IMR-90 (cell line): Measurements from ENCODE around the gene LRRC4C. TPM values are rescaled to one million over a fixed set of nuclear protein-coding genes. Genes with fewer than 3 reads are reported as not detected.

ENCODE experiments used
- ATAC-seq: fragments of 200-7000 bp; cut with Tn5 transposase; 2 replicates; pipeline ENCODE4 v1.9.1; 2020; ENCODE audit warnings: low read depth, mild to moderate bottlenecking, moderate library complexity
- BruUV-seq: library from RNA; stranded (reverse); fragments of 400-500 nt; replicated peaks from 2 replicates; lab custom pipeline; 2021; lab: Mats Ljungman, UMichigan
- CTCF ChIA-PET: fragments of 300-600 bp; formaldehyde crosslinking; extraction: SDS; loops from one replicate; lab custom pipeline; 2021; ENCODE audit warnings: antibody characterized with exemption; lab: Yijun Ruan, JAX
- POLR2A ChIA-PET: fragments of 300-600 bp; sonication (Branson Sonifier 250); formaldehyde crosslinking; loops from one replicate; lab custom pipeline; 2022; ENCODE audit warnings: antibody characterized with exemption; ENCODE audit not compliant: unreplicated experiment; lab: Charles Lee
- DNase-seq: peaks from one replicate; pipeline ENCODE4 v3.0.0; 2013
- H2AFZ ChIP-seq: replicated peaks from 2 replicates; pipeline ENCODE3; 2013; ENCODE audit warnings: low read length, mild to moderate bottlenecking; ENCODE audit not compliant: poor library complexity
- H2AK5ac ChIP-seq: 2 replicates; pipeline ENCODE4 v1.6.1; 2013; ENCODE audit warnings: low read depth, low read length, inconsistent platforms
- H2AK9ac ChIP-seq: replicated peaks from 2 replicates; pipeline ENCODE3; 2013; ENCODE audit warnings: mild to moderate bottlenecking, low read depth, low read length, moderate library complexity; ENCODE audit not compliant: poor library complexity
- H2BK120ac ChIP-seq: 2 replicates; pipeline ENCODE4 v1.6.1; 2013; ENCODE audit warnings: low read depth, low read length, inconsistent platforms
- H2BK15ac ChIP-seq: 3 replicates; pipeline ENCODE4 v1.6.1; 2013; ENCODE audit warnings: low read depth, low read length, inconsistent platforms
- H2BK20ac ChIP-seq: 2 replicates; pipeline ENCODE4 v1.6.1; 2013; ENCODE audit warnings: low read depth, mild to moderate bottlenecking, inconsistent platforms, low read length, moderate library complexity
- H2BK5ac ChIP-seq: 2 replicates; pipeline ENCODE4 v1.6.1; 2013; ENCODE audit warnings: mild to moderate bottlenecking, low read depth, low read length, inconsistent platforms; ENCODE audit not compliant: poor library complexity, severe bottlenecking
- H3K14ac ChIP-seq: replicated peaks from 2 replicates; pipeline ENCODE4 v1.6.1; 2013; ENCODE audit warnings: low read depth, low read length, inconsistent platforms
- H3K18ac ChIP-seq: 2 replicates; pipeline ENCODE4 v1.6.1; 2013; ENCODE audit warnings: low read depth, low read length, control low read depth
- H3K23ac ChIP-seq: 2 replicates; pipeline ENCODE4 v1.6.1; 2013; ENCODE audit warnings: low read depth, low read length, inconsistent platforms
- H3K27ac ChIP-seq: 2 replicates; pipeline ENCODE4 v1.5.1; 2013; ENCODE audit warnings: mild to moderate bottlenecking, control low read depth, low read length; ENCODE audit not compliant: insufficient read depth
- H3K27me3 ChIP-seq: 2 replicates; pipeline ENCODE4 v1.6.1; 2013; ENCODE audit warnings: low read length; ENCODE audit not compliant: control insufficient read depth, insufficient read depth
- H3K36me3 ChIP-seq: 2 replicates; pipeline ENCODE4 v1.6.1; 2013; ENCODE audit warnings: low read length, mixed read lengths; ENCODE audit not compliant: control insufficient read depth, insufficient read depth
- H3K4ac ChIP-seq: 2 replicates; pipeline ENCODE4 v1.6.1; 2013; ENCODE audit warnings: low read depth, low read length, inconsistent platforms
- H3K4me1 ChIP-seq: 2 replicates; pipeline ENCODE4 v1.6.1; 2013; ENCODE audit warnings: low read length, mixed read lengths; ENCODE audit not compliant: control insufficient read depth, insufficient read depth
- H3K4me2 ChIP-seq: 2 replicates; pipeline ENCODE4 v1.6.1; 2013; ENCODE audit warnings: low read depth, mild to moderate bottlenecking, control low read depth, low read length, moderate library complexity
- H3K4me3 ChIP-seq: 2 replicates; pipeline ENCODE4 v1.5.1; 2013; ENCODE audit warnings: low read depth, mild to moderate bottlenecking, control low read depth, low read length, moderate library complexity; ENCODE audit not compliant: insufficient read depth
- H3K56ac ChIP-seq: 2 replicates; pipeline ENCODE4 v1.6.1; 2013; ENCODE audit warnings: low read length, inconsistent platforms; ENCODE audit not compliant: insufficient read depth; ENCODE audit errors: extremely low read depth
- H3K79me1 ChIP-seq, 2 experiments: 2 replicates each; pipeline ENCODE4 v1.6.1; 2013; ENCODE audit warnings: low read length in 2 of 2, inconsistent platforms in 1 of 2, low read depth in 1 of 2
- H3K9ac ChIP-seq: 2 replicates; pipeline ENCODE4 v1.6.1; 2013; ENCODE audit warnings: low read depth, low read length, control low read depth
- H3K9me1 ChIP-seq: 2 replicates; pipeline ENCODE4 v1.6.1; 2013; ENCODE audit warnings: low read length, inconsistent platforms; ENCODE audit not compliant: insufficient read depth
- H3K9me3 ChIP-seq: 2 replicates; pipeline ENCODE4 v1.6.1; 2013; ENCODE audit warnings: low read length; ENCODE audit not compliant: control insufficient read depth, insufficient read depth
- H4K20me1 ChIP-seq: 2 replicates; pipeline ENCODE4 v1.6.1; 2013; ENCODE audit warnings: low read length, inconsistent platforms; ENCODE audit not compliant: insufficient read depth
- H4K5ac ChIP-seq: 2 replicates; pipeline ENCODE4 v1.6.1; 2013; ENCODE audit warnings: mild to moderate bottlenecking, low read depth, low read length, control low read depth
- H4K8ac ChIP-seq, 2 experiments: 2 replicates each; pipeline ENCODE4 v1.6.1; 2013; ENCODE audit warnings: low read depth in 2 of 2, low read length in 2 of 2, control low read depth in 1 of 2, inconsistent platforms in 1 of 2
- H4K91ac ChIP-seq: 2 replicates; pipeline ENCODE4 v1.6.1; 2013; ENCODE audit warnings: low read depth, low read length, inconsistent platforms; ENCODE audit not compliant: insufficient read depth
- BHLHE40 ChIP-seq: fragments of 150-350 bp; IDR thresholded peaks from 2 replicates; pipeline ENCODE4 v1.6.1; 2016; ENCODE audit warnings: mild to moderate bottlenecking, low read depth, low read length
- CEBPB ChIP-seq: IDR thresholded peaks from 2 replicates; pipeline ENCODE4 v1.6.1; 2012; ENCODE audit warnings: low read depth, low read length, improper control_type of control experiment
- CHD1 ChIP-seq: IDR thresholded peaks from 2 replicates; pipeline ENCODE4 v1.6.1; 2012; ENCODE audit warnings: low read depth, low read length, improper control_type of control experiment
- FOS ChIP-seq: fragments of 150-350 bp; IDR thresholded peaks from 2 replicates; pipeline ENCODE4 v1.6.1; 2016; ENCODE audit warnings: low read depth, low read length
- MAFK ChIP-seq: IDR thresholded peaks from 2 replicates; pipeline ENCODE4 v1.6.1; 2012; ENCODE audit warnings: low read depth, low read length, improper control_type of control experiment
- MAZ ChIP-seq: IDR thresholded peaks from 2 replicates; pipeline ENCODE4 v1.6.1; 2012; ENCODE audit warnings: low read depth, mild to moderate bottlenecking, low read length, improper control_type of control experiment, moderate library complexity, borderline replicate concordance
- MXI1 ChIP-seq: IDR thresholded peaks from 2 replicates; pipeline ENCODE4 v1.6.1; 2012; ENCODE audit warnings: low read depth, mild to moderate bottlenecking, low read length, moderate library complexity, borderline replicate concordance
- NFE2L2 ChIP-seq: fragments of 150-350 bp; IDR thresholded peaks from 2 replicates; pipeline ENCODE4 v1.6.1; 2016; ENCODE audit warnings: low read depth, mild to moderate bottlenecking, low read length
- POLR2A ChIP-seq: IDR thresholded peaks from 2 replicates; pipeline ENCODE4 v1.6.1; 2012; ENCODE audit warnings: mild to moderate bottlenecking, low read depth, low read length
- RAD21 ChIP-seq: IDR thresholded peaks from 2 replicates; pipeline ENCODE4 v1.6.1; 2012; ENCODE audit warnings: low read length, improper control_type of control experiment
- RCOR1 ChIP-seq: IDR thresholded peaks from 2 replicates; pipeline ENCODE4 v1.6.1; 2012; ENCODE audit warnings: mild to moderate bottlenecking, low read length, improper control_type of control experiment; ENCODE audit not compliant: insufficient replicate concordance
- RFX5 ChIP-seq: IDR thresholded peaks from 2 replicates; pipeline ENCODE4 v1.8.0; 2012; ENCODE audit warnings: low read depth, mild to moderate bottlenecking, low read length, moderate library complexity
- SMC3 ChIP-seq: fragments of 150-350 bp; IDR thresholded peaks from 2 replicates; pipeline ENCODE4 v1.6.1; 2016; ENCODE audit warnings: low read depth, mild to moderate bottlenecking, antibody characterized with exemption, low read length, moderate library complexity
- WGBS, 2 experiments: methylation state at CpG; one replicate each; pipeline versions ENCODE4 v1.1.5 to v1.1.7; 2013; ENCODE audit warnings: missing lambda C conversion rate in 2 of 2; ENCODE audit not compliant: insufficient read length in 1 of 2; ENCODE audit errors: extremely low coverage in 2 of 2; 5-methylcytosine and 5-hydroxymethylcytosine counted together
- dilution Hi-C: fragments of 300-500 bp; cut with HindIII; formaldehyde crosslinking; loops from one replicate; pipeline ENCODE4 v1.14.3; 2018; ENCODE audit warnings: low sequenced_read_pairs; ENCODE audit not compliant: unreplicated experiment
- in situ Hi-C: fragments of 300-500 bp; cut with MboI; formaldehyde crosslinking; loops from 3 replicates; pipeline ENCODE4 v1.14.3; 2019; ENCODE audit warnings: low sequenced_read_pairs, inconsistent platforms, mixed read lengths
- intact Hi-C: fragments of 100-400 bp; cut with micrococcal nuclease; formaldehyde crosslinking; loops from 2 replicates; pipeline ENCODE4 v1.10.0; 2022
- polyA plus RNA-seq, 3 experiments: library from polyadenylated mRNA; depleted of rRNA; stranded (reverse); fragments of >200 nt; gene quantifications; 2 replicates each; pipeline ENCODE4 v1.2.3, GENCODE V29; 2012; ENCODE audit warnings: low replicate concordance in 1 of 3
- total RNA-seq: library from RNA; depleted of rRNA; stranded (reverse); fragments of >200 nt; gene quantifications from 2 replicates; pipeline ENCODE4 v1.2.3, GENCODE V29; 2012
- TF ChIP-seq, protein P1 (sequence below): conservative IDR thresholded peaks from 2 replicates; pipeline ENCODE4 v1.5.1; 2012; ENCODE audit warnings: mild to moderate bottlenecking, low read depth, low read length, improper control_type of control experiment
- TF ChIP-seq, protein P2 (sequence below): fragments of 150-350 bp; IDR thresholded peaks from 2 replicates; pipeline ENCODE4 v1.6.1; 2017; ENCODE audit warnings: mild to moderate bottlenecking, antibody characterized with exemption, low read length, low read depth
- TF ChIP-seq, protein P3 (sequence below): fragments of 150-350 bp; IDR thresholded peaks from 2 replicates; pipeline ENCODE4 v1.6.1; 2016; ENCODE audit warnings: low read depth, mild to moderate bottlenecking, low read length, moderate library complexity, borderline replicate concordance

Gene LRRC4C
- total and polyA plus RNA-seq, 2 of the 4 experiments (the other 2 are of a cell fraction), result under 0.01 to 0.03 TPM

DNA sequence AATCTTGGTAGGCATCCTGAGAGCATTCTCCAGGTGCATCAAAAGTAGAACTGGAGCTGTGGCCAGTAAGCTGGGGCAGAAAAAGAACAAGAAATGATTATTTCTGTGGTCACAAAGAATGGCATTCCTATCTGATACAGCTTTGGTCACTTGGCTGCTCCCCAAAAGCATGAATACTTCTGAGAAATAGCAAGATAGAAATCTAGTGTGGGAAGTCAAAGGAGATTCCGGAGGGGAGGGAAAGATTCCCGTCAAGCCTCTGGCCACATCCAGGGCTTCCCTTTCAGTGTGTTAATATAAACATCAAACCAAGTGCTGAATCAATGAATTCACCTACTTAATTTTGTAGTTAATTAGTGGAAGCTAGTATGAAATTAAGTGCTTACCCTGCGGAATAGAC, 1185.4 kb downstream of the LRRC4C start:
- Histone ChIP-seq H3K4me3 (no peak overlapping the region), H3K14ac (no peak overlapping the region), H3K79me1 (no peaks in the 10 kb centered on the region), H4K20me1 (no peaks in the 10 kb centered on the region), H3K18ac (no peak overlapping the region), H4K5ac (no peak overlapping the region), H3K4me1 (no peaks in the 10 kb centered on the region), H3K27me3 (no peaks in the 10 kb centered on the region), H2BK120ac (no peak overlapping the region), H3K27ac (no peak overlapping the region), H2AK5ac (no peak overlapping the region), H4K91ac (no peak overlapping the region), H2BK5ac (no peak overlapping the region), H3K9me1 (no peaks in the 10 kb centered on the region), H3K36me3 (no peaks in the 10 kb centered on the region), H2AFZ (no peak overlapping the region), H3K9me3 (no peaks in the 10 kb centered on the region), H4K8ac (no peak overlapping the region), H2BK20ac (no peak overlapping the region), H3K9ac (no peak overlapping the region), H2BK15ac (no peak overlapping the region), H3K56ac (no peak overlapping the region), H3K23ac (no peak overlapping the region), H3K4me2 (no peak overlapping the region), H3K4ac (no peak overlapping the region), H2AK9ac (no peak overlapping the region)
- DNase-seq (peak; percentile 46), ATAC-seq (no peak)
- ChIA-PET POLR2A (no interaction called here), CTCF (no interaction called here)
- no CpG with 5 or more reads among the region's 3 CpGs for WGBS, 2 experiments
- no TSS peak for BruUV-seq
- dilution Hi-C loops, result no loop called here
- no peak; the same call in 1 of the 2 replicates for TF ChIP-seq MAZ
- no peak for TF ChIP-seq RFX5
- TF ChIP-seq POLR2A, result no peak
- no peak for TF ChIP-seq FOS
- TF ChIP-seq, protein P1, sequence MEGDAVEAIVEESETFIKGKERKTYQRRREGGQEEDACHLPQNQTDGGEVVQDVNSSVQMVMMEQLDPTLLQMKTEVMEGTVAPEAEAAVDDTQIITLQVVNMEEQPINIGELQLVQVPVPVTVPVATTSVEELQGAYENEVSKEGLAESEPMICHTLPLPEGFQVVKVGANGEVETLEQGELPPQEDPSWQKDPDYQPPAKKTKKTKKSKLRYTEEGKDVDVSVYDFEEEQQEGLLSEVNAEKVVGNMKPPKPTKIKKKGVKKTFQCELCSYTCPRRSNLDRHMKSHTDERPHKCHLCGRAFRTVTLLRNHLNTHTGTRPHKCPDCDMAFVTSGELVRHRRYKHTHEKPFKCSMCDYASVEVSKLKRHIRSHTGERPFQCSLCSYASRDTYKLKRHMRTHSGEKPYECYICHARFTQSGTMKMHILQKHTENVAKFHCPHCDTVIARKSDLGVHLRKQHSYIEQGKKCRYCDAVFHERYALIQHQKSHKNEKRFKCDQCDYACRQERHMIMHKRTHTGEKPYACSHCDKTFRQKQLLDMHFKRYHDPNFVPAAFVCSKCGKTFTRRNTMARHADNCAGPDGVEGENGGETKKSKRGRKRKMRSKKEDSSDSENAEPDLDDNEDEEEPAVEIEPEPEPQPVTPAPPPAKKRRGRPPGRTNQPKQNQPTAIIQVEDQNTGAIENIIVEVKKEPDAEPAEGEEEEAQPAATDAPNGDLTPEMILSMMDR, result no peak
- TF ChIP-seq, protein P2, sequence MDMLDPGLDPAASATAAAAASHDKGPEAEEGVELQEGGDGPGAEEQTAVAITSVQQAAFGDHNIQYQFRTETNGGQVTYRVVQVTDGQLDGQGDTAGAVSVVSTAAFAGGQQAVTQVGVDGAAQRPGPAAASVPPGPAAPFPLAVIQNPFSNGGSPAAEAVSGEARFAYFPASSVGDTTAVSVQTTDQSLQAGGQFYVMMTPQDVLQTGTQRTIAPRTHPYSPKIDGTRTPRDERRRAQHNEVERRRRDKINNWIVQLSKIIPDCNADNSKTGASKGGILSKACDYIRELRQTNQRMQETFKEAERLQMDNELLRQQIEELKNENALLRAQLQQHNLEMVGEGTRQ, result no peak
- TF ChIP-seq RCOR1, result no peak
- no peak for TF ChIP-seq MAFK
- no peak for TF ChIP-seq CHD1
- no peak for TF ChIP-seq NFE2L2
- no peak for TF ChIP-seq SMC3
- TF ChIP-seq MXI1, result no peak
- no peak for TF ChIP-seq BHLHE40
- no peak for TF ChIP-seq RAD21
- TF ChIP-seq CEBPB, result no peak
- TF ChIP-seq, protein P3, sequence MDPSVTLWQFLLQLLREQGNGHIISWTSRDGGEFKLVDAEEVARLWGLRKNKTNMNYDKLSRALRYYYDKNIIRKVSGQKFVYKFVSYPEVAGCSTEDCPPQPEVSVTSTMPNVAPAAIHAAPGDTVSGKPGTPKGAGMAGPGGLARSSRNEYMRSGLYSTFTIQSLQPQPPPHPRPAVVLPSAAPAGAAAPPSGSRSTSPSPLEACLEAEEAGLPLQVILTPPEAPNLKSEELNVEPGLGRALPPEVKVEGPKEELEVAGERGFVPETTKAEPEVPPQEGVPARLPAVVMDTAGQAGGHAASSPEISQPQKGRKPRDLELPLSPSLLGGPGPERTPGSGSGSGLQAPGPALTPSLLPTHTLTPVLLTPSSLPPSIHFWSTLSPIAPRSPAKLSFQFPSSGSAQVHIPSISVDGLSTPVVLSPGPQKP, result no peak
- in situ Hi-C loops, result no loop called here
- intact Hi-C loops, result no loop called here
